ENCODE measurements around the gene YAE1. TPM values are rescaled to one million over a fixed set of nuclear protein-coding genes. Genes with fewer than 3 reads are reported as not detected.

The YAE1 gene
- total RNA-seq, 1 experiment from 2014 or later: 29.1 TPM

- intact Hi-C loops (cut with micrococcal nuclease; ENCODE audit: unreplicated experiment): no loop called here
- POLR2A ChIA-PET (ENCODE audit: low non-redundant PET): no interaction called here
- Histone ChIP-seq H3K27ac (ENCODE audit: low read depth, low read length, poor library complexity, severe bottlenecking) (no peak overlapping the region), H3K4me1 (ENCODE audit: insufficient read depth, low read length, poor library complexity, severe bottlenecking) (peaks cover 7% of the 10 kb centered on the region), H3K9me3 (ENCODE audit: low read depth, low read length, poor library complexity, severe bottlenecking) (no peaks in the 10 kb centered on the region), H3K4me3 (ENCODE audit: low read depth, low read length, poor library complexity, severe bottlenecking) (no peak overlapping the region), H3K27me3 (replicated peaks; ENCODE audit: insufficient read depth, low read depth, low read length, poor library complexity) (no peaks in the 10 kb centered on the region), H3K36me3 (ENCODE audit: insufficient read depth, low read length, poor library complexity, severe bottlenecking) (no peaks in the 10 kb centered on the region)
- CTCF ChIA-PET: interaction anchor here (2.3 kb wide), 1 partner anchor 8 kb away, joined by 6 read pairs; no protein-coding TSS in a partner anchor
- BruUV-seq (replicated peaks): no TSS peak
- TF ChIP-seq CTCF (conservative IDR thresholded peaks at IDR 0.05; ENCODE audit: low read depth, low read length): no peak
- TF ChIP-seq EZH2 (IDR thresholded peaks at IDR 0.05; ENCODE audit: borderline replicate concordance, low read depth, low read length, poor library complexity, severe bottlenecking): no peak
- DNase-seq (ENCODE audit: low spot score): no peak
These were observed 22.2 kb downstream of the YAE1 start for GRCh38 chr7:39588416-39588815.

GRCh38 chr7:39589323-39590111, 23.3 kb downstream of the YAE1 start:
- no peak overlapping the region for H3K27ac ChIP-seq (ENCODE audit: low read depth, low read length, poor library complexity, severe bottlenecking)
- H3K4me1 ChIP-seq (ENCODE audit: insufficient read depth, low read length, poor library complexity, severe bottlenecking): peaks cover 7% of the 10 kb centered on the region
- CTCF ChIA-PET: interaction anchor here (2.3 kb wide), 1 partner anchor 9 kb away, joined by 6 read pairs; no protein-coding TSS in a partner anchor
- H3K36me3 ChIP-seq (ENCODE audit: insufficient read depth, low read length, poor library complexity, severe bottlenecking): no peaks in the 10 kb centered on the region
- TF ChIP-seq EZH2 (IDR thresholded peaks at IDR 0.05; ENCODE audit: borderline replicate concordance, low read depth, low read length, poor library complexity, severe bottlenecking) (no peak), CTCF (conservative IDR thresholded peaks at IDR 0.05; ENCODE audit: low read depth, low read length) (no peak)
- intact Hi-C loops (cut with micrococcal nuclease; ENCODE audit: unreplicated experiment): no loop called here
- DNase-seq (ENCODE audit: low spot score): peak; percentile 60
- no peaks in the 10 kb centered on the region for H3K27me3 ChIP-seq (replicated peaks; ENCODE audit: insufficient read depth, low read depth, low read length, poor library complexity)
- BruUV-seq (replicated peaks): no TSS peak
- POLR2A ChIA-PET (ENCODE audit: low non-redundant PET): no interaction called here
- H3K4me3 ChIP-seq (ENCODE audit: low read depth, low read length, poor library complexity, severe bottlenecking): no peak overlapping the region
- no peaks in the 10 kb centered on the region for H3K9me3 ChIP-seq (ENCODE audit: low read depth, low read length, poor library complexity, severe bottlenecking)

GRCh38 chr7:39592586-39592985, 26.4 kb downstream of the YAE1 start:
- intact Hi-C loops (cut with micrococcal nuclease; ENCODE audit: unreplicated experiment): no loop called here
- DNase-seq (ENCODE audit: low spot score): no peak
- H3K27ac ChIP-seq (ENCODE audit: low read depth, low read length, poor library complexity, severe bottlenecking): no peak overlapping the region
- CTCF ChIA-PET: no interaction called here
- TF ChIP-seq EZH2 (IDR thresholded peaks at IDR 0.05; ENCODE audit: borderline replicate concordance, low read depth, low read length, poor library complexity, severe bottlenecking) (no peak), CTCF (conservative IDR thresholded peaks at IDR 0.05; ENCODE audit: low read depth, low read length) (no peak)
- H3K27me3 ChIP-seq (replicated peaks; ENCODE audit: insufficient read depth, low read depth, low read length, poor library complexity): no peaks in the 10 kb centered on the region
- H3K4me1 ChIP-seq (ENCODE audit: insufficient read depth, low read length, poor library complexity, severe bottlenecking): peaks cover 12% of the 10 kb centered on the region
- no peaks in the 10 kb centered on the region for H3K9me3 ChIP-seq (ENCODE audit: low read depth, low read length, poor library complexity, severe bottlenecking)
- no TSS peak for BruUV-seq (replicated peaks)
- no peaks in the 10 kb centered on the region for H3K36me3 ChIP-seq (ENCODE audit: insufficient read depth, low read length, poor library complexity, severe bottlenecking)
- no peak overlapping the region for H3K4me3 ChIP-seq (ENCODE audit: low read depth, low read length, poor library complexity, severe bottlenecking)
- POLR2A ChIA-PET (ENCODE audit: low non-redundant PET): no interaction called here

All from A673 (cell line).